ENCODE measurements around the gene C1QL2.

DNA sequence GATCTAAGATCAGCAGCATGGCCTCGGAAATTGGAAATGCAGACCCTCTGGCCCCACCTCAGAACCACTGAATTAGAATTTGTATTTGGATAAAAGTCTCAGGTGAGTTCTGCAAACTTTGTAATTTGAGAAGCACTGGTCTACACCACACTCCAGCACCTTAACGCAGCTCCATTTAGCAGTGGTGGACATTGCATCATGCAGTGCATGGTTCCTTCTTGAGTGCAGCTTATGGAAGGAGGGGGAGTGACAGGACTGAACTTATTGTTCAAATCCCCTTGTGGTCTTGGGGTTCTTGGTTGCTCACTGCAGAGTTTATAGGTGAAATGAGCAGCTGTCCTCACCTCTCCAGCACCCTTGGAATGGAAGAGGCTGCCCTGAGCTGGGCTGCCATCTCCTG lies 47.6 kb upstream of the C1QL2 start:
- TF ChIP-seq POLR2A (IDR thresholded peaks at IDR 0.05) (no peak), CTCF (IDR thresholded peaks at IDR 0.05) (no peak), EP300 (IDR thresholded peaks at IDR 0.05) (no peak), POLR2AphosphoS5 (IDR thresholded peaks at IDR 0.05) (no peak)
